H9 (cell line): ENCODE results near the gene TGFA. TPM values are rescaled to one million over a fixed set of nuclear protein-coding genes. Genes with fewer than 3 reads are reported as not detected.

ENCODE experiments used
- DNase-seq: peaks from one replicate; pipeline ENCODE4 v3.0.0-alpha.2; 2017
- H2AFZ ChIP-seq: one replicate; pipeline ENCODE4 v1.6.1; 2013; ENCODE audit warnings: mild to moderate bottlenecking, low read length, control low read depth, moderate library complexity
- H2AK5ac ChIP-seq: 2 replicates; pipeline ENCODE4 v1.6.1; 2013; ENCODE audit warnings: low read length, control low read depth, mixed read lengths; ENCODE audit not compliant: insufficient read length
- H2BK120ac ChIP-seq: one replicate; pipeline ENCODE4 v1.6.1; 2013; ENCODE audit warnings: low read depth, mild to moderate bottlenecking, low read length, control low read depth, inconsistent platforms; ENCODE audit not compliant: poor library complexity, severe bottlenecking
- H2BK12ac ChIP-seq: 2 replicates; pipeline ENCODE4 v1.6.1; 2013; ENCODE audit warnings: low read length, control low read depth, mixed read lengths, low read depth; ENCODE audit not compliant: insufficient read length
- H2BK15ac ChIP-seq: 2 replicates; pipeline ENCODE4 v1.6.1; 2013; ENCODE audit warnings: low read depth, low read length, control low read depth
- H2BK20ac ChIP-seq: one replicate; pipeline ENCODE4 v1.6.1; 2013; ENCODE audit warnings: low read depth, mild to moderate bottlenecking, low read length, control low read depth, inconsistent platforms; ENCODE audit not compliant: poor library complexity, severe bottlenecking
- H2BK5ac ChIP-seq: 2 replicates; pipeline ENCODE4 v1.6.1; 2013; ENCODE audit warnings: low read length, control low read depth, mixed read lengths; ENCODE audit not compliant: insufficient read length
- H3K14ac ChIP-seq: 2 replicates; pipeline ENCODE4 v1.6.1; 2013; ENCODE audit warnings: low read length, control low read depth; ENCODE audit not compliant: insufficient read depth
- H3K18ac ChIP-seq: 2 replicates; pipeline ENCODE4 v1.6.1; 2013; ENCODE audit warnings: low read depth, mild to moderate bottlenecking, mixed read lengths, low read length, control low read depth; ENCODE audit not compliant: insufficient read length
- H3K23ac ChIP-seq: 2 replicates; pipeline ENCODE4 v1.6.1; 2013; ENCODE audit warnings: low read length, control low read depth, mixed read lengths, low read depth; ENCODE audit not compliant: insufficient read length
- H3K23me2 ChIP-seq: 2 replicates; pipeline ENCODE4 v1.6.1; 2013; ENCODE audit warnings: low read depth, mild to moderate bottlenecking, mixed read lengths, low read length, control low read depth; ENCODE audit not compliant: insufficient read length, poor library complexity, severe bottlenecking
- H3K27ac ChIP-seq: 2 replicates; pipeline ENCODE4 v1.5.1; 2013; ENCODE audit warnings: low read length, control low read depth, mixed read lengths, low read depth; ENCODE audit not compliant: insufficient read length
- H3K27me3 ChIP-seq: 2 replicates; pipeline ENCODE4 v1.6.1; 2013; ENCODE audit warnings: low read length, control low read depth, inconsistent platforms; ENCODE audit not compliant: insufficient read depth
- H3K4ac ChIP-seq: 2 replicates; pipeline ENCODE4 v1.6.1; 2013; ENCODE audit warnings: low read depth, mild to moderate bottlenecking, control low read depth, inconsistent platforms, low read length, moderate library complexity
- H3K4me1 ChIP-seq: 2 replicates; pipeline ENCODE4 v1.6.1; 2013; ENCODE audit warnings: low read length, control low read depth, inconsistent platforms; ENCODE audit not compliant: insufficient read depth
- H3K4me2 ChIP-seq: 2 replicates; pipeline ENCODE4 v1.6.1; 2013; ENCODE audit warnings: low read length, control low read depth, mixed read lengths; ENCODE audit not compliant: insufficient read length, insufficient read depth
- H3K56ac ChIP-seq: 2 replicates; pipeline ENCODE4 v1.6.1; 2013; ENCODE audit warnings: low read depth, mild to moderate bottlenecking, mixed read lengths, low read length, control low read depth; ENCODE audit not compliant: insufficient read length
- H3K79me1 ChIP-seq: 2 replicates; pipeline ENCODE4 v1.6.1; 2013; ENCODE audit warnings: low read depth, mild to moderate bottlenecking, moderate library complexity, low read length, control low read depth, inconsistent platforms; ENCODE audit not compliant: insufficient read depth, poor library complexity, severe bottlenecking
- H3K79me2 ChIP-seq: 2 replicates; pipeline ENCODE4 v1.6.1; 2013; ENCODE audit warnings: low read length, control low read depth, inconsistent platforms; ENCODE audit not compliant: insufficient read depth
- H3K9ac ChIP-seq: 2 replicates; pipeline ENCODE4 v1.6.1; 2013; ENCODE audit warnings: low read length, control low read depth, mixed read lengths; ENCODE audit not compliant: insufficient read length; ENCODE audit errors: extremely low read depth
- H3K9me3 ChIP-seq: one replicate; pipeline ENCODE4 v1.6.1; 2013; ENCODE audit warnings: low read depth, low read length, inconsistent platforms; ENCODE audit not compliant: control insufficient read depth
- H3T11ph ChIP-seq: one replicate; pipeline ENCODE4 v1.6.1; 2013; ENCODE audit warnings: mild to moderate bottlenecking, low read length, control low read depth, inconsistent platforms
- H4K20me1 ChIP-seq: one replicate; pipeline ENCODE4 v1.6.1; 2013; ENCODE audit not compliant: control insufficient read depth, insufficient read length, insufficient read depth
- H4K5ac ChIP-seq: 2 replicates; pipeline ENCODE4 v1.6.1; 2013; ENCODE audit warnings: low read depth, mild to moderate bottlenecking, mixed read lengths, low read length, control low read depth; ENCODE audit not compliant: insufficient read length
- H4K8ac ChIP-seq: replicated peaks from 2 replicates; pipeline ENCODE4 v1.6.1; 2013; ENCODE audit warnings: low read length, control low read depth, mixed read lengths, low read depth; ENCODE audit not compliant: insufficient read length
- H4K91ac ChIP-seq: 2 replicates; pipeline ENCODE4 v1.6.1; 2013; ENCODE audit warnings: low read depth, mild to moderate bottlenecking, moderate library complexity, mixed read lengths, low read length, control low read depth; ENCODE audit not compliant: insufficient read length
- H3K27ac Mint-ChIP-seq, 3 experiments: 2 replicates in 2 of 3; 3 replicates in 1 of 3; pipeline ENCODE4 v1.8.0; 2020 to 2021; ENCODE audit warnings: mixed read lengths in 3 of 3, mild to moderate bottlenecking in 1 of 3, moderate library complexity in 1 of 3
- H3K27me3 Mint-ChIP-seq: 2 replicates; pipeline ENCODE4 v1.8.0; 2021; ENCODE audit warnings: low read depth, mild to moderate bottlenecking, moderate library complexity, mixed read lengths
- H3K36me3 Mint-ChIP-seq, 3 experiments: 2 replicates in 2 of 3; 3 replicates in 1 of 3; pipeline ENCODE4 v1.8.0; 2020 to 2021; ENCODE audit warnings: low read depth in 3 of 3, mixed read lengths in 3 of 3; ENCODE audit not compliant: insufficient read depth in 1 of 3
- H3K4me1 Mint-ChIP-seq, 2 experiments: 2 replicates each; pipeline ENCODE4 v1.8.0; 2020; ENCODE audit warnings: mixed read lengths in 2 of 2
- H3K4me3 Mint-ChIP-seq, 2 experiments: 2 replicates in 1 of 2; 3 replicates in 1 of 2; pipeline ENCODE4 v1.8.0; 2020 to 2021; ENCODE audit warnings: mild to moderate bottlenecking in 2 of 2, mixed read lengths in 2 of 2, moderate library complexity in 1 of 2
- H3K9me3 Mint-ChIP-seq, 2 experiments: 2 replicates in 1 of 2; 3 replicates in 1 of 2; pipeline ENCODE4 v1.8.0; 2020; ENCODE audit warnings: mild to moderate bottlenecking in 2 of 2, mixed read lengths in 2 of 2, moderate library complexity in 1 of 2
- WGBS: extraction: QIAGEN DNeasy Blood & Tissue Kit; methylation state at CpG from one replicate; pipeline ENCODE4 v1.1.7; 2013; ENCODE audit warnings: missing lambda C conversion rate, low lambda C conversion rate, mixed read lengths; ENCODE audit not compliant: insufficient read length; ENCODE audit errors: extremely low coverage; 5-methylcytosine and 5-hydroxymethylcytosine counted together
- total RNA-seq: library from RNA; stranded (reverse); gene quantifications from 2 replicates; pipeline ENCODE4 v1.2.1, GENCODE V29; 2021
- TF ChIP-seq, protein P1 (sequence below): fragments of 200-600 bp; sonication (generic); conservative IDR thresholded peaks from 3 replicates; pipeline ENCODE4 v1.8.0; 2021; ENCODE audit warnings: antibody characterized with exemption, mild to moderate bottlenecking

The TGFA gene
- total RNA-seq, 1 experiment from 2014 or later: 3.3 TPM

DNA sequence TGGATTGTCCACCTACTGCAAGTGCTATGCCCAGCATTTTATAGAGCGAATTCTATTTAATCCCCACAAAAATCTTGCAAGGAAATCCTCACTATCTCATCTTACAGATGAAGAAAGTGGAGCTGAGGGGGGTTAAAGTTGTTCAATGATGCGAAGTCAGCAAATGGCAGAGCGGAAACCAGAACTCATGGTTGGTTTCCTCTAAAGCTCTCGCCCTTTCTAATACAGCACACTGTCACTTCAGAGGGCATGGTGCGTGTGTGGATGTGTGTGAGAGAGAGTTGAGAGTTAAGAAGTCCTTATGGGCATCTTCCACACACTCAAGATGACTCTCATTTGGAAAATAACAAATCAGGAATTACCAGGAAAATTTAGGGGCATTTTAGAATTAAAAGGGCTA, 78.4 kb downstream of the TGFA start:
- TF ChIP-seq, protein P1, sequence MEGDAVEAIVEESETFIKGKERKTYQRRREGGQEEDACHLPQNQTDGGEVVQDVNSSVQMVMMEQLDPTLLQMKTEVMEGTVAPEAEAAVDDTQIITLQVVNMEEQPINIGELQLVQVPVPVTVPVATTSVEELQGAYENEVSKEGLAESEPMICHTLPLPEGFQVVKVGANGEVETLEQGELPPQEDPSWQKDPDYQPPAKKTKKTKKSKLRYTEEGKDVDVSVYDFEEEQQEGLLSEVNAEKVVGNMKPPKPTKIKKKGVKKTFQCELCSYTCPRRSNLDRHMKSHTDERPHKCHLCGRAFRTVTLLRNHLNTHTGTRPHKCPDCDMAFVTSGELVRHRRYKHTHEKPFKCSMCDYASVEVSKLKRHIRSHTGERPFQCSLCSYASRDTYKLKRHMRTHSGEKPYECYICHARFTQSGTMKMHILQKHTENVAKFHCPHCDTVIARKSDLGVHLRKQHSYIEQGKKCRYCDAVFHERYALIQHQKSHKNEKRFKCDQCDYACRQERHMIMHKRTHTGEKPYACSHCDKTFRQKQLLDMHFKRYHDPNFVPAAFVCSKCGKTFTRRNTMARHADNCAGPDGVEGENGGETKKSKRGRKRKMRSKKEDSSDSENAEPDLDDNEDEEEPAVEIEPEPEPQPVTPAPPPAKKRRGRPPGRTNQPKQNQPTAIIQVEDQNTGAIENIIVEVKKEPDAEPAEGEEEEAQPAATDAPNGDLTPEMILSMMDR: no peak

More for the DNA sequence above, 78.4 kb downstream of the TGFA start:
- Mint-ChIP-seq H3K9me3 (no peaks in the 10 kb centered on the region), H3K4me1 (peaks cover 22 to 29% of the 10 kb centered on the region in 2 experiments), H3K36me3 (no peaks in the 10 kb centered on the region), H3K27me3 (no peaks in the 10 kb centered on the region; the same call in none of the 2 replicates), H3K4me3 (no peak overlapping the region), H3K27ac (no peak overlapping the region)
- no peak for DNase-seq
- WGBS: no CpG with 5 or more reads among the region's 5 CpGs
- Histone ChIP-seq H2BK12ac (no peak overlapping the region), H2BK20ac (no peak overlapping the region), H3K4me2 (no peak overlapping the region), H3K9ac (no peak overlapping the region), H2BK15ac (no peak overlapping the region), H3K79me1 (no peaks in the 10 kb centered on the region), H3K4ac (no peak overlapping the region), H3K27me3 (no peaks in the 10 kb centered on the region), H3K18ac (no peak overlapping the region), H3K9me3 (no peaks in the 10 kb centered on the region), H3K14ac (no peak overlapping the region), H3K27ac (no peak overlapping the region), H3T11ph (no peak overlapping the region), H3K4me1 (peaks cover 4% of the 10 kb centered on the region; the same call in 1 of the 2 replicates), H2BK120ac (no peak overlapping the region), H3K23me2 (no peaks in the 10 kb centered on the region), H2BK5ac (no peak overlapping the region), H4K91ac (no peak overlapping the region), H2AK5ac (no peak overlapping the region), H4K8ac (no peak overlapping the region), H3K23ac (no peak overlapping the region), H3K56ac (no peak overlapping the region), H2AFZ (no peak overlapping the region), H4K5ac (no peak overlapping the region), H4K20me1 (no peaks in the 10 kb centered on the region), H3K79me2 (no peaks in the 10 kb centered on the region)
